Measurements from ENCODE around the gene SOD3.
A peak's percentile ranks its signal among the peaks of the same experiment; 100 is the strongest.

SOD3 gene

DNA sequence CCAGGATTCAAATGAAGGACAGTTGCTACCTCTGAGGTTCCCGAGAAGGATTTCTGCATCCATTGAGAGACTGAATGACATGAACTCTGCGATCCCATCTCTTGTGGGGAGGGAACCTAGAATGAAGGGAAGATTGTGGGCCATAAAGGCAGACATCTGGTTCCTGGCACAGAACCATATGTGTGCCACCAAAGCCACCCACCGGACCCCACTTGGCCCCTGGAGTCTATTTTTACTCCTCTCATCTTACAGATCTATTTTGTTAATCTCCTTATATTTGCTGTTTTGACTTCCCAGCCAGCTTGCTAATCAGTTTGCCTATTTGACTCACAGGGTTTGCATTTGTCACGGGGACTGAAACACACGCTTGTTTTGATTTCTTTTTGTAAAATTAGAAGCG, 7.3 kb downstream of the SOD3 start:
- Mint-ChIP-seq H3K27ac (no peak overlapping the region), H3K4me3 (no peak overlapping the region), H3K27me3 (peaks cover 36 to 41% of the 10 kb centered on the region in 2 donors), H3K36me3 (no peaks in the 10 kb centered on the region), H3K9me3 (no peaks in the 10 kb centered on the region), H3K4me1 (peaks cover 0 to 2% of the 10 kb centered on the region in 2 donors)
- ATAC-seq (replicated peaks) (no peak), DNase-seq (no peak)

DNA sequence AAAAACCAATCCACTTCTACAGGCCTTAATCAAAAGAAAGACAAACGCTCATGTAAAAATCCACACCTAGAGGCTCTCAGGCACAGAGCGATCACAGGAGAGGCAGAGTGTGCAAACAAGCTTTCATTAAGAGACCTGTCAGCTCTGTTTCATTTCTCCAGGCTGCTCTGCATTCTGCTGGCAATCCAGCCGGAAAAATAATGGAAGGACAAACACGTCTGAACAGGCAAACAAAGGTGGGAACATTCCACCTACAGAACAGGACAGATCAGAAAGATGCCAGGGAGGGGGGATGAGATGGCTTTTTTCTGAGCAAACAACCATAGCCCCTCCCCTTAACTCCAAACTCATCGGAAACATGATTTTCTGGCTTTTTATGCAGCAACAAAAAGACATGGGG, 9.7 kb downstream of the SOD3 start:
- H3K4me3 Mint-ChIP-seq = no peak overlapping the region
- ATAC-seq (replicated peaks) (no peak), DNase-seq (no peak)
- no peaks in the 10 kb centered on the region for H3K9me3 Mint-ChIP-seq
- no peak overlapping the region for H3K27ac Mint-ChIP-seq
- H3K36me3 Mint-ChIP-seq = no peaks in the 10 kb centered on the region
- peaks cover 0 to 2% of the 10 kb centered on the region in 2 donors for H3K4me1 Mint-ChIP-seq
- H3K27me3 Mint-ChIP-seq = peaks cover 22 to 25% of the 10 kb centered on the region in 2 donors

DNA sequence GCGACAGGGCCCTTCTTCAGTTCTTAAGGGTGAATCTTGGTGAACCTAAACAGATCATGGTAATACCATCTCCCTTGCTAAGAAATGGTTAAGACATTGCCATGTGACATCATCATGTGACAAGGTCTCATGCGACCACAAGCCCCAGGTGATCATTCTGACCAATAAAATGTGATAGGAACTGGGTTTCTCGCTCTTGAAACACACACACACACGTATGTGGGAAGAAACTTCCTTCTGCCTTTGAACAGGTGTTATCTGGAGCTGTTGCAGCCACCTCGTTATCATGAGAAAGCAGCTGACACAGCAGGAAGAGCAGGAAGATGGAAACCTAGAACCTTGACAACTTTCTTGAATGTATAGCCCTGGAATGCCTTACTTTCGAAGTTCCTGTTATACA, 10.2 kb downstream of the SOD3 start:
- Mint-ChIP-seq H3K27ac (no peak overlapping the region), H3K27me3 (peaks cover 17 to 20% of the 10 kb centered on the region in 2 donors), H3K4me3 (no peak overlapping the region), H3K9me3 (no peaks in the 10 kb centered on the region), H3K36me3 (no peaks in the 10 kb centered on the region), H3K4me1 (no peaks in the 10 kb centered on the region)
- ATAC-seq (replicated peaks) (no peak), DNase-seq (no peak)

DNA sequence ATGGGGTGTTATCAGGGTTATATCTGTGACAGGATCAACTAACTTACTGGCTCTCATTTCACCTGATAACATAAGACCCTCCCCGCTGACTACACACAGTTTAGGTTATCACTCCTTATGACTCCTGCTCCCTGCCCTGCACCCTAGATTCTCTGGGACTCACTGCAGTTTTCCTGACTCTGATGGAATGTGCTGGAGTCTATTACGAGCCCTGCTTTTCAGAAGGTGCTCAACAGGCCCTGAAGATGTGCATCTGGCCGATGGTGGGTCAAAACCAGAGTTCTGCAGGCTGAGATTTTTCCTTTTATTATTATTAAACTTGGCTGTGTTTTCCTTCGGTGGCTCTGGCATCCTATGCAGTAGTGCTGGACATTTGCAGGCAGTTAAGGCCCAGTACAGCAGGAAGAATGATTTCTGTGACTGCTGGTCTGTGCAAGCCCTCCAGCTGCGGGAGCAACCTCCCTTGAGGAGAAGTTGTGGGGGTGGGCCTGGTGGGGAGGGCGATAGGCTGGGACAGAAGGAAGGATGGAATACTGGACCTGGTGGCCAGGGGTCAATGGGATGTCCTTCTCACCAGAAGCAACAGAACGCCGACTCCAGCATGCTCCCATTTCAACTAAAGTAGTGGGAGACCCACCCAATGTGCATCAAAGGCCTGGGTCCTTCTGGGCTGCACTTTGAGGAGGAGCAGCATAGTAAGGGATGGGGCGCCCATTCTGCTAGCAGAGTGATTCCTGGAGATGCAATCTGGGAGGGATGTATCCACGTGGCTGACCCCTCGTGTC, 11.0 kb downstream of the SOD3 start:
- Mint-ChIP-seq H3K27me3 (peaks cover 9 to 11% of the 10 kb centered on the region in 2 donors), H3K4me1 (no peaks in the 10 kb centered on the region), H3K36me3 (no peaks in the 10 kb centered on the region), H3K9me3 (no peaks in the 10 kb centered on the region), H3K27ac (no peak overlapping the region), H3K4me3 (no peak overlapping the region)
- ATAC-seq (replicated peaks) (no peak), DNase-seq (no peak)

DNA sequence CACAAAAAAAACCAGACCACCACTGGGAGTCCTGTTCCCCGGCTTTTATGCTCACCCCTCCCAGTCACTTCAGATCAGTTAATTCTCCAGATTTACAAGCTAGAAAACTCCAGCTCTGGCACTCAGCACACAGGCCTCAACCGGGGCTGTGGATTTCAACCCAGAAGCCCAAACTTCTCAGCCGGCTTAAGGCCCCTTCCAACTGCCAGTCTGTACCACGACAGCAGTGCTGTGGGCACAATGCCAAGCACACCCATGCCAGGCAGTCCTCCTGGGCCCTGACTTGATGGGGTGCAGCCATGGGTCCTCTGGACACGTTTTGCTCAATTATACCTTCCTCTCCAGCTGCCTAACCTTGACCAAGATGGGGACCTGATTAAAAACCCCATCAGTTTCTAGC, 12.2 kb downstream of the SOD3 start:
- Mint-ChIP-seq H3K36me3 (no peaks in the 10 kb centered on the region), H3K9me3 (peaks cover 8% of the 10 kb centered on the region in 2 donors), H3K4me3 (no peak overlapping the region), H3K27me3 (peaks cover 0 to 12% of the 10 kb centered on the region in 2 donors), H3K4me1 (no peaks in the 10 kb centered on the region), H3K27ac (no peak overlapping the region)
- DNase-seq (no peak), ATAC-seq (replicated peaks) (no peak)

DNA sequence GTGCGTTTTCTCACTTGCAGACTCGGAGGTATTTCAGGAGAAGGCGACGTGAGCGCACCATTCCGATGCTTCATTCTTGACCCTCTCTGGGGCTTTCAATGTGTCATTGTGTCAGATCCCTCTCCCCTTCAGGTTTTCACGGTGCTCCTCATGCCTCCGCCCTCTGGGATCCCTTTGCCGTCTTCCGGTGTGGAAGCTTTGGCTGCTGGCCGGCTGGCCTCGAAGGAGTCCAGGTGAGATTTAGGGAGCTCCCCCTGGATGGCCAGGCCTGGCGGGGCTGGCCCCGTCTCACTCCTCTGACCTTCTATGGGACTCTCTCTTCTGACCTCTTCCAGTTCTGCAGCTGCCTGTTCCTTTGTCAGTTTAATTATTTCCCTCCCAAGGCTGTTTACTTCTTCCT, 12.9 kb downstream of the SOD3 start:
- Mint-ChIP-seq H3K27me3 (peaks cover 0 to 12% of the 10 kb centered on the region in 2 donors), H3K9me3 (peaks cover 8% of the 10 kb centered on the region in 2 donors), H3K4me1 (no peaks in the 10 kb centered on the region), H3K27ac (no peak overlapping the region), H3K36me3 (no peaks in the 10 kb centered on the region), H3K4me3 (no peak overlapping the region)
- DNase-seq (no peak), ATAC-seq (replicated peaks) (no peak)

DNA sequence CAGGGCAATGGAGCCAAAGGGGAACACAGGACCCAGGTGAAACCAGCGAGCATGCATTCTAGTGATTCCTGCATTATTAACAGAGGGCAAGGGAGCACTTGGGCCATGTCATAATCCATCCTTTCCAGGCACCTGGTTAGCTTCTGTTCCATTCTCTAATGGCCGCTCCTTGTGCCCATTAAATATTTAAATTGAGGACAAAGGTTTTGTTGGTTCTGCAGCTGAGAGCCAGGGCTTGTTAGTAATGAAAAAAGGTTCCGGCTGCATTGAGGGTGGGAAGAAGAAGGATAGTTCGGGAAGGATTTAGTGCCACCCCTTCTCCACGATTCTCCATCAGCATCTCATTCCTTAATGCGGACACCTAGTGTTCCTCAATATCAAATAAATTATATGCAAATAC, 13.6 kb downstream of the SOD3 start:
- Mint-ChIP-seq H3K27me3 (peaks cover 0 to 9% of the 10 kb centered on the region in 2 donors), H3K9me3 (peaks cover 8% of the 10 kb centered on the region in 2 donors), H3K4me1 (no peaks in the 10 kb centered on the region), H3K4me3 (no peak overlapping the region), H3K27ac (no peak overlapping the region), H3K36me3 (no peaks in the 10 kb centered on the region)
- ATAC-seq (replicated peaks) (no peak), DNase-seq (no peak)

DNA sequence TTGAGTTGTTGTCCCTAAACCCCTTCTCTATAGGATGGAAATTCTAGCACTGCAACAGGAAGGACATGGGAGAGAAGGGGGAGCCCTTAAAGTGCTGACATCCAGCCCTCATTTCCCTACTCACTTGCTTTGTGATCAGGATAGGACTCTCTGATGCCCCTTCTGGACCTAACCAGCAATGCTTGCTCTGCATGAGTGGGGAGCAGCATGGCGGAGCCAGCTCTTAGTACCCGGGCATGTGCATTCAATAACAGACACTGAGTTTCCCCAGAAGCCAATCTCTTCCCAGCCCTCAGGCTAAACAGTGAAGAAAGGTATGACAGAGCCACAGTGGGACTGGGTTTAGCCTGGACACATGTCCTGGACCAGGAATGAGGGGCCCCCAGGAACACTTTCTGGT, 14.0 kb downstream of the SOD3 start:
- peaks cover 0 to 8% of the 10 kb centered on the region in 2 donors for H3K27me3 Mint-ChIP-seq
- H3K36me3 Mint-ChIP-seq = no peaks in the 10 kb centered on the region
- H3K27ac Mint-ChIP-seq = no peak overlapping the region
- H3K4me1 Mint-ChIP-seq = no peaks in the 10 kb centered on the region
- peaks cover 8% of the 10 kb centered on the region in 2 donors for H3K9me3 Mint-ChIP-seq
- H3K4me3 Mint-ChIP-seq = no peak overlapping the region
- ATAC-seq (replicated peaks) (peak in 1 of 2 donors; percentile 39), DNase-seq (no peak)

DNA sequence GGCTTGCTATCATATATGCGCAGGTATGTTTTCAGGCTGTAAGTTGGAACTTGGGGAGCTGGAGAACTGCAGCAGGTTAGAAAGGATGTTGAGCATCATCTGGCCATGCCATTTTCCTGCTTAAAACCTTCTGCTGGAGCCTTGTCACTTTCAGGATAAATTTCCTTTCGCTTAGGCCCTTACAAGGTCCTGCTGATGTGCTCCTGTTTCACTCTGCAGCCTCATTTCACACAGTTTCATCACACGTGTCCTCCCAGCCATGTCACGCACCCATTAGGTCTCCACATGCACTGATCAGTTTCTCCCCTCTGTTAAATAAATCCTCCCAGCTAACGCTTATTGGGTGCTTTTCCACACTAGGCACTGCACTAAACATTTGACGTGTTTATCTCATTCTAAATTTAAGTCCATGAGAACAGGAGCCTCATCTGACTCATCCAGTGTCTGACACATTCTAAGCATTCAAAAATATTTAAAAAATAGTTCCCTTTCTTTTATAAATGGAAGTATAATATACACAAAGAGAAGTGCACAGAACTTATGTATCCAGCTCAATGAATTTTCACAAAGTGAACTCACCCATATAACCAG, 14.5 kb downstream of the SOD3 start:
- DNase-seq = no peak
- no peak overlapping the region for H3K27ac Mint-ChIP-seq
- ATAC-seq (replicated peaks) = no peak
- H3K4me3 Mint-ChIP-seq = no peak overlapping the region
- H3K27me3 Mint-ChIP-seq = peaks cover 0 to 8% of the 10 kb centered on the region in 2 donors
- H3K36me3 Mint-ChIP-seq = no peaks in the 10 kb centered on the region
- no peaks in the 10 kb centered on the region for H3K4me1 Mint-ChIP-seq
- H3K9me3 Mint-ChIP-seq = peaks cover 8% of the 10 kb centered on the region in 2 donors

DNA sequence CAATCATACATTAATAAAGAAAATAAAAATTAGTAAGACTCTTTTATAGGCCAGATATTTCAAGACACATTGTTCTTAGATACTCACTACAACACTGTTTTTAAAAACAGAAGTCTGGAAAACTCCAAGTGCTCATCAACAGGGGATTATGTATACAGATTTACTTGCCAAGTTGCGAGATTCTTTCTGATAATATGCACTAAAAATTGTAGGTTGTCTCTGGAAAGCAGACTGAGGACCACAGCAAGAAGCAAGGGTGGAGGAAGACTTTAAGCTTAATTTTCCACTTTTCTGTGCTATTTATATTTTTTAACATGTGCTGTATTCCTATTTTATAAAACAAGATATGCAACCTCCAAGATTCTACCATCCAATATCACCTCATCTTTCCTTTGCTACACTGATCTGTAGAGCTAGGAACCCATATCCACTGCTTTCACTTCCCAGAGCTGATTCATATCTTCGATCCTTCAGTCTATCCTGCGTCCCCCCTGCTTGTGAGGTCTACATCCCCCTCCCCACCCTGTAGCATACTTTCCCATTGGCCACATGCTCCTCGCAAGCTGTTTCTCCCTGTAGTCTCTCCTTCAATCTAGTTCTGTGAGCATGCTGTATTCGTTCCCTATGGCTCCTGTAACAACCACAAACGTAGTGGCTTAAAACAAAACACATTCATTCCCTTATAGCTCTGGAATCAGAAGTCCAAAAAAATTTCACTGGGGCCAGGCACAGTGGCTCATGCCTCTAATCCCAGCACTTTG, 15.7 kb downstream of the SOD3 start:
- Mint-ChIP-seq H3K9me3 (peaks cover 8% of the 10 kb centered on the region in 2 donors), H3K27ac (no peak overlapping the region), H3K4me3 (no peak overlapping the region), H3K27me3 (peaks cover 0 to 8% of the 10 kb centered on the region in 2 donors), H3K4me1 (no peaks in the 10 kb centered on the region), H3K36me3 (no peaks in the 10 kb centered on the region)
- no peak for DNase-seq
- ATAC-seq (replicated peaks) = no peak

DNA sequence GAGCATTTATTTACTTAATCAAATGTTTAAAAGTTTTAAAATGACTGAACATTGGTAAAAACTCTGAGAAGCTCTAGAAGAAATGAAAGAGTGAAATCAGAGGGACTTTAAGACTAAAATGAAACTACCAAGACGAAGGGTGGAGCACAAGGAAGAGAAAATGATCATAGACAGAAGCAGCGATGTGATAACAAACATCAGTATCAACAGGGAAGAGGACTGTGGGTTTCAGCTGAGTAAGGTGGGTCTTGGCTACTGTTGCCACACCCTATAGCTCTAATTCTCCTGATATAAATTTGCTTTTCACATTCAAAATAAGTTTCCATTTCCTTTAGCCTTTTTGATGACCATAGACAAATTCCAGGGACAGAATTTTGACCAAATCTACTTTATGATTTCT, 18.4 kb downstream of the SOD3 start:
- Mint-ChIP-seq H3K27me3 (peaks cover 0 to 8% of the 10 kb centered on the region in 2 donors), H3K4me3 (no peak overlapping the region), H3K4me1 (no peaks in the 10 kb centered on the region), H3K36me3 (no peaks in the 10 kb centered on the region), H3K27ac (no peak overlapping the region), H3K9me3 (peaks cover 8 to 13% of the 10 kb centered on the region in 2 donors)
- DNase-seq = no peak
- no peak for ATAC-seq (replicated peaks)

DNA sequence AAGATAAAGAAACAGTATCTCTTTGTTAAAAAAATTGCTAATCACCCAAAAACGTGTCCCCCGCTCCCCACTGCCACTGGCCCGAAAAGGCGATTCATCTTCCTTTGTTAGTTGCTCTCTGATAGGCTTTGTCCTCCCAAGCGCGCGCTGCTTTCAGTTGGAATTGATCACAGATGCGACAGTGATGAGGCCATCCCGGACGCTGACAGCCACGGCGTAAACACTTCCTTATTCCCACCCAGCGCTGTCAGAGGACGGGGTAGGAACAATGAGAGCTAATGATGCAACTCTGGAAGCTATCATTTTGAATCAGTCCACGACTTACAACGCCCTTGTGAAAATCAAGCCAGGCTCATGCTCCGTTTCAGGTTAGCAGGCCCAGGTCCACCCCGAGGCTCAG, 21.4 kb downstream of the SOD3 start:
- H3K36me3 Mint-ChIP-seq = no peaks in the 10 kb centered on the region

DNA sequence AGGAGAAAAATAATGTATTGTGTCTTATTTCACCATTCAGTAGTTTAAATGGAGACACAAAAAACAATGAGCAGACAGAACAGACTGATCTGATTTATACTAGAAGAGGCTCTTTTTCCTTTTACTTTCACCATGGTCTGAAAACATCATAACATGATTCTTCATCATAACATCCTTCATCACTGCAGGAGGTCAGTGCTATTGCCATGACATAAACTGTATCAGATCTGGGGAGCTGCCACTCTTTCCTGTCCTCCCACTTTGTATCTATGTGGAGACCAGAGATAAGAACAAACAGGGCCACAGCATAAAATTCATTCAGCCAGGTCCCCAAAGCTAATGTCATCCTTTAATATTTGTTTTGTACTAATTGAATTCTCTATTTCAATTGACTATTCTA, 25.2 kb downstream of the SOD3 start:
- no peak for ATAC-seq (replicated peaks)

More for the DNA sequence above, 21.4 kb downstream of the SOD3 start:
- Mint-ChIP-seq H3K4me3 (no peak overlapping the region), H3K9me3 (peaks cover 8 to 13% of the 10 kb centered on the region in 2 donors), H3K27me3 (peaks cover 0 to 7% of the 10 kb centered on the region in 2 donors), H3K27ac (no peak overlapping the region), H3K4me1 (no peaks in the 10 kb centered on the region)
- ATAC-seq (replicated peaks) = no peak
- no peak for DNase-seq

DNA sequence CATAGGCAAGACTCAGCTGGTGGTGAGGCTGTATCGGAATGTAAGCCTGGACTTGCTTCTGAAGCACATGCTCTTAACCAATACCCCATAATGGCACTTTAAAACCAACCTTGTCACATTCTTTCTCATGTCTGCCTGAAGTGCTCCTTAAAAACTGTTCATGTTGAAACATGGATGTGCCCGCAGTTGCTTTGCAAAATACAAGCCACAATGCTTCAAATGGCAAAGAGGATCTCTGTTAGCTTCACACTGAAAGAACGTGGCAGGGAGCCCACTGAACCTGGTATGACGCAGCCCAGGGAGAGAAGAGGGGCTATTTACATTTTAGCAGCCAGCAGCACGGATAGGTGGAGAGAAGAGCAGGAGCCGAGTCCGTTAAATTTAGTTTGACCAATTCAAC, 29.3 kb downstream of the SOD3 start:
- ATAC-seq (replicated peaks) (no peak), DNase-seq (no peak)
- Mint-ChIP-seq H3K9me3 (peaks cover 0 to 2% of the 10 kb centered on the region in 2 donors), H3K27me3 (peaks cover 0 to 8% of the 10 kb centered on the region in 2 donors), H3K4me3 (no peak overlapping the region), H3K4me1 (no peaks in the 10 kb centered on the region), H3K36me3 (no peaks in the 10 kb centered on the region), H3K27ac (no peak overlapping the region)

More for the DNA sequence above, 25.2 kb downstream of the SOD3 start:
- H3K4me3 Mint-ChIP-seq = no peak overlapping the region
- no peaks in the 10 kb centered on the region for H3K36me3 Mint-ChIP-seq
- H3K27me3 Mint-ChIP-seq = no peaks in the 10 kb centered on the region
- DNase-seq = no peak
- no peak overlapping the region for H3K27ac Mint-ChIP-seq
- no peaks in the 10 kb centered on the region for H3K4me1 Mint-ChIP-seq
- peaks cover 0 to 5% of the 10 kb centered on the region in 2 donors for H3K9me3 Mint-ChIP-seq
